Esophagus muscularis mucosa (tissue), 4 donors: ENCODE measurements around the gene SFTPB. TPM values are rescaled to one million over a fixed set of nuclear protein-coding genes. Genes with fewer than 3 reads are reported as not detected.

Experiments
- DNase-seq: peaks from one replicate; pipeline ENCODE4 v3.0.0-alpha.2; 2017; ENCODE audit errors: extremely low spot score
- H3K27ac ChIP-seq, 4 donors: fragments of 200-600 bp; sonication (generic); replicated peaks in 1 of 4; 1 replicate in 3 of 4; 2 replicates in 1 of 4; pipeline ENCODE4 v1.5.1; 2016 to 2019; ENCODE audit warnings: mild to moderate bottlenecking in 1 of 4
- H3K27me3 ChIP-seq, 4 donors: fragments of 200-600 bp; sonication (generic); one replicate each; pipeline versions ENCODE4 v1.5.1 to v1.6.0; 2016 to 2019
- H3K36me3 ChIP-seq, 4 donors: fragments of 200-600 bp; sonication (generic); one replicate each; pipeline ENCODE4 v1.5.1; 2016 to 2019
- H3K4me1 ChIP-seq, 4 donors: fragments of 200-600 bp; sonication (generic); one replicate each; pipeline ENCODE4 v1.5.1; 2016 to 2019
- H3K4me3 ChIP-seq, 4 donors: fragments of 200-600 bp; sonication (generic); 1 replicate in 2 of 4; 2 replicates in 2 of 4; pipeline ENCODE4 v1.5.1; 2016 to 2019; ENCODE audit warnings: mild to moderate bottlenecking in 4 of 4, moderate library complexity in 1 of 4
- H3K9me3 ChIP-seq, 4 donors: fragments of 200-600 bp; sonication (generic); 1 replicate in 3 of 4; 2 replicates in 1 of 4; pipeline ENCODE4 v1.5.1; 2016 to 2019
- CTCF ChIP-seq, 3 experiments: fragments of 200-600 bp in 2 of 3; fragments of 450-650 bp in 1 of 3; sonication (generic) in 2 of 3; IDR thresholded peaks; one replicate each; pipeline ENCODE4 v1.5.1; 2017 to 2019; ENCODE audit warnings: antibody characterized with exemption in 3 of 3, mild to moderate bottlenecking in 2 of 3, moderate library complexity in 1 of 3
- EP300 ChIP-seq: sonication (generic); formaldehyde crosslinking; IDR thresholded peaks from one replicate; pipeline ENCODE4 v1.6.1; 2017; ENCODE audit warnings: antibody characterized with exemption
- POLR2A ChIP-seq: fragments of 450-650 bp; IDR thresholded peaks from one replicate; pipeline ENCODE4 v1.6.1; 2017; ENCODE audit warnings: antibody characterized with exemption, moderate library complexity, mild to moderate bottlenecking, low read depth
- POLR2AphosphoS5 ChIP-seq, 2 donors: sonication (generic); formaldehyde crosslinking; IDR thresholded peaks; one replicate each; pipeline ENCODE4 v1.6.1; 2017; ENCODE audit warnings: antibody characterized with exemption in 2 of 2
- WGBS: methylation state at CpG from one replicate; pipeline ENCODE4 v1.1.5; 2018; 5-methylcytosine and 5-hydroxymethylcytosine counted together
- intact Hi-C: fragments of 100-400 bp; cut with DNase I; formaldehyde crosslinking; loops from one replicate; pipeline ENCODE4 v1.15.1; 2023
- total RNA-seq, 4 donors: library from RNA; depleted of rRNA; stranded (reverse); fragments of >200 nt; gene quantifications; one replicate each; pipeline versions ENCODE4 v1.1.0 to v1.2.1, GENCODE V29; 2016

Gene SFTPB
- total RNA-seq, 4 donors from 2014 or later = 25.3 to 119 (median 26.6) TPM; not detected in 1

GRCh38 chr2:85710687-85711577 is 42.9 kb upstream of the SFTPB start:
- Histone ChIP-seq H3K36me3 (no peaks in the 10 kb centered on the region), H3K4me3 (no peak overlapping the region), H3K27me3 (peaks cover 0 to 3% (median 0%) of the 10 kb centered on the region in 4 donors), H3K9me3 (no peaks in the 10 kb centered on the region), H3K4me1 (peaks cover 43 to 76% (median 69%) of the 10 kb centered on the region in 4 donors), H3K27ac (peak overlapping the region; percentile 68 to 75 (median 70))
- intact Hi-C loops = no loop called here
- DNase-seq = no peak
- WGBS = 74% methylated on average over 15 of the region's 19 CpGs
- TF ChIP-seq POLR2A (no peak), POLR2AphosphoS5 (IDR thresholded peaks at IDR 0.05) (peak; percentile 14 to 38)

- WGBS = 45% methylated on average over 4 of the region's 4 CpGs
- intact Hi-C loops = loop anchor here (5.0 kb wide), 1 partner anchor 72 kb away; no protein-coding TSS in a partner anchor
- Histone ChIP-seq H3K4me3 (no peak overlapping the region), H3K4me1 (peaks cover 52 to 89% (median 76%) of the 10 kb centered on the region in 4 donors), H3K9me3 (no peaks in the 10 kb centered on the region), H3K36me3 (no peaks in the 10 kb centered on the region), H3K27me3 (peaks cover 0 to 3% (median 0%) of the 10 kb centered on the region in 4 donors), H3K27ac (peak overlapping the region; percentile 68 to 75 (median 70))
- no peak for DNase-seq
- TF ChIP-seq CTCF (IDR thresholded peaks at IDR 0.05) (no peak), POLR2A (no peak)
These were observed 41.4 kb upstream of the SFTPB start for GRCh38 chr2:85709401-85709811.

- no peak overlapping the region for H3K4me3 ChIP-seq
- no peak for DNase-seq
- peak overlapping the region in 3 of 4 donors; percentile 68 to 75 (median 73) for H3K27ac ChIP-seq
- no peaks in the 10 kb centered on the region for H3K9me3 ChIP-seq
- peaks cover 52 to 84% (median 72%) of the 10 kb centered on the region in 4 donors for H3K4me1 ChIP-seq
- H3K36me3 ChIP-seq = no peaks in the 10 kb centered on the region
- 56% methylated on average over 1 of the region's 1 CpG for WGBS
- intact Hi-C loops = loop anchor here (5.0 kb wide), 1 partner anchor 71 kb away; no protein-coding TSS in a partner anchor
- H3K27me3 ChIP-seq = peaks cover 0 to 3% (median 0%) of the 10 kb centered on the region in 4 donors
- TF ChIP-seq EP300 = peak; percentile 72
- no peak for TF ChIP-seq CTCF (IDR thresholded peaks at IDR 0.05)
- TF ChIP-seq POLR2A = no peak
- TF ChIP-seq POLR2AphosphoS5 (IDR thresholded peaks at IDR 0.05) = peak; percentile 35 to 70
These were observed 40.6 kb upstream of the SFTPB start for GRCh38 chr2:85708641-85709040.

- no peak overlapping the region for H3K4me3 ChIP-seq
- intact Hi-C loops = loop anchor here (2.0 to 5.0 kb wide), 2 partner anchors 29 to 70 kb away; no protein-coding TSS in a partner anchor
- H3K36me3 ChIP-seq = no peaks in the 10 kb centered on the region
- DNase-seq = no peak
- peak in 1 of 2 donors; percentile 37 for TF ChIP-seq POLR2AphosphoS5 (IDR thresholded peaks at IDR 0.05)
- TF ChIP-seq CTCF (IDR thresholded peaks at IDR 0.05) = peak; percentile 77 to 88 (median 85)
- TF ChIP-seq POLR2A = no peak
- peaks cover 42 to 71% (median 60%) of the 10 kb centered on the region in 4 donors for H3K4me1 ChIP-seq
- peaks cover 0 to 3% (median 0%) of the 10 kb centered on the region in 4 donors for H3K27me3 ChIP-seq
- peak overlapping the region; percentile 30 to 72 (median 70) for H3K27ac ChIP-seq
- under 1% methylated on average over 10 of the region's 10 CpGs for WGBS
- no peaks in the 10 kb centered on the region for H3K9me3 ChIP-seq
These were observed 39.3 kb upstream of the SFTPB start for GRCh38 chr2:85707304-85707703.

- Histone ChIP-seq H3K4me1 (peaks cover 42 to 65% (median 57%) of the 10 kb centered on the region in 4 donors), H3K4me3 (no peak overlapping the region), H3K9me3 (no peaks in the 10 kb centered on the region), H3K36me3 (no peaks in the 10 kb centered on the region), H3K27me3 (peaks cover 0 to 3% (median 0%) of the 10 kb centered on the region in 4 donors), H3K27ac (peak overlapping the region; percentile 56 to 72 (median 70))
- 85% methylated on average over 10 of the region's 10 CpGs for WGBS
- intact Hi-C loops = loop anchor here (2.0 to 5.0 kb wide), 2 partner anchors 28 to 69 kb away; no protein-coding TSS in a partner anchor
- TF ChIP-seq POLR2AphosphoS5 (IDR thresholded peaks at IDR 0.05) (no peak), EP300 (no peak), POLR2A (no peak), CTCF (IDR thresholded peaks at IDR 0.05) (no peak)
- no peak for DNase-seq
These were observed 38.7 kb upstream of the SFTPB start for GRCh38 chr2:85706599-85707296.
